LNCaP clone FGC (cell line): ENCODE results near the gene CACNA1E.

Experiments used
- DNase-seq: peaks from one replicate; pipeline ENCODE4 v3.0.0-alpha.2; 2011; ENCODE audit warnings: low read depth
- H3K4me3 ChIP-seq: 2 replicates; pipeline ENCODE4 v1.5.1; 2011; ENCODE audit warnings: mild to moderate bottlenecking, low read depth, low read length, control low read depth
- CTCF ChIP-seq: IDR thresholded peaks from 2 replicates; pipeline ENCODE4 v1.5.1; 2012; ENCODE audit warnings: mild to moderate bottlenecking; ENCODE audit not compliant: control insufficient read depth, insufficient read depth; ENCODE audit errors: extremely low read depth

CACNA1E gene

GRCh38 chr1:181459067-181459466 lies 24.2 kb upstream of the CACNA1E start:
- H3K4me3 ChIP-seq = no peak overlapping the region
- TF ChIP-seq CTCF = no peak
- DNase-seq = no peak

- DNase-seq = no peak
Measured at GRCh38 chr1:181469829-181470228, 13.5 kb upstream of the CACNA1E start.

GRCh38 chr1:181475580-181475979 lies 7.7 kb upstream of the CACNA1E start:
- no peak for TF ChIP-seq CTCF

More at GRCh38 chr1:181469829-181470228, 13.5 kb upstream of the CACNA1E start:
- no peak for TF ChIP-seq CTCF
- no peak overlapping the region for H3K4me3 ChIP-seq

GRCh38 chr1:181476581-181476980 lies 6.7 kb upstream of the CACNA1E start:
- no peak overlapping the region for H3K4me3 ChIP-seq
- no peak for DNase-seq
- no peak for TF ChIP-seq CTCF

More at GRCh38 chr1:181475580-181475979, 7.7 kb upstream of the CACNA1E start:
- DNase-seq = no peak
- no peak overlapping the region for H3K4me3 ChIP-seq

- no peak for TF ChIP-seq CTCF
- no peak for DNase-seq
- no peak overlapping the region for H3K4me3 ChIP-seq
Measured at GRCh38 chr1:181478306-181478705, 5.0 kb upstream of the CACNA1E start.

- no peak overlapping the region for H3K4me3 ChIP-seq
- peak; percentile 99 for TF ChIP-seq CTCF
- peak; percentile 25 for DNase-seq
Measured at GRCh38 chr1:181479137-181479745, 4.1 kb upstream of the CACNA1E start.

- no peak overlapping the region for H3K4me3 ChIP-seq
- no peak for DNase-seq
- TF ChIP-seq CTCF = no peak
Measured at GRCh38 chr1:181482001-181482430, 1.3 kb upstream of the CACNA1E start.
